HCT116 (cell line): ENCODE measurements around the gene DDX41. TPM values are rescaled to one million over a fixed set of nuclear protein-coding genes. Genes with fewer than 3 reads are reported as not detected.

ENCODE experiments used
- ATAC-seq: fragments of 200-7000 bp; cut with Tn5 transposase; 2 replicates; pipeline ENCODE4 v1.9.1; 2020; ENCODE audit warnings: mild to moderate bottlenecking, moderate library complexity
- BruUV-seq: library from RNA; stranded (reverse); fragments of 400-500 nt; replicated peaks from 2 replicates; lab custom pipeline; 2021; lab: Mats Ljungman, UMichigan
- CTCF ChIA-PET: fragments of 300-600 bp; sonication (Branson Sonifier 250); formaldehyde crosslinking; loops from one replicate; lab custom pipeline; 2021; ENCODE audit warnings: antibody characterized with exemption; lab: Charles Lee
- POLR2A ChIA-PET: fragments of 300-600, 350-600 bp; sonication (Branson Sonifier 250); formaldehyde crosslinking; loops from one replicate; lab custom pipeline; 2021; ENCODE audit warnings: antibody characterized with exemption; lab: Charles Lee
- RAD21 ChIA-PET, 2 experiments: fragments of 300-600 bp; sonication (Branson Sonifier 250); formaldehyde crosslinking; loops; one replicate each; lab custom pipeline; 2023; ENCODE audit warnings: low total read pairs in 2 of 2; ENCODE audit not compliant: uncharacterized antibody in 2 of 2, unreplicated experiment in 2 of 2, low non-redundant PET in 1 of 2; lab: Charles Lee
- DNase-seq: peaks from one replicate; pipeline ENCODE4 v3.0.0-alpha.2; 2010; ENCODE audit warnings: low read depth, low spot score
- H2AFZ ChIP-seq: fragments of 200-600 bp; shearing (Covaris generic), sonication (generic); 2 replicates; pipeline ENCODE4 v1.6.1; 2017; ENCODE audit warnings: low read depth, mixed run types, mixed read lengths, antibody characterized with exemption, low read length; ENCODE audit not compliant: poor library complexity, severe bottlenecking
- H3K27ac ChIP-seq: 2 replicates; pipeline ENCODE4 v1.5.1; 2012; ENCODE audit warnings: low read depth, low read length
- H3K27me3 ChIP-seq: fragments of 200-600 bp; sonication (generic); 2 replicates; pipeline ENCODE4 v1.6.1; 2016; ENCODE audit warnings: mixed run types, low read length, mixed read lengths; ENCODE audit not compliant: insufficient read depth
- H3K36me3 ChIP-seq, 2 experiments: fragments of 200-500 bp in 1 of 2; fragments of 200-600 bp in 1 of 2; sonication (Bioruptor generic) in 1 of 2; sonication (generic) in 1 of 2; 2 replicates each; pipeline versions ENCODE4 v1.5.1 to v1.6.1; 2014 to 2016; ENCODE audit warnings: low read length in 2 of 2, inconsistent platforms in 1 of 2, mixed read lengths in 1 of 2, mixed run types in 1 of 2; ENCODE audit not compliant: insufficient read depth in 2 of 2, control insufficient read depth in 1 of 2
- H3K4me1 ChIP-seq, 2 experiments: fragments of 200-600 bp in 1 of 2; sonication (generic) in 1 of 2; 2 replicates each; pipeline versions ENCODE4 v1.5.1 to v1.6.1; 2012 to 2017; ENCODE audit warnings: low read length in 2 of 2, inconsistent platforms in 1 of 2, mild to moderate bottlenecking in 1 of 2, mixed read lengths in 1 of 2, mixed run types in 1 of 2, moderate library complexity in 1 of 2; ENCODE audit not compliant: insufficient read depth in 2 of 2, control insufficient read depth in 1 of 2
- H3K4me2 ChIP-seq: fragments of 200-600 bp; sonication (generic); 2 replicates; pipeline ENCODE4 v1.6.1; 2017; ENCODE audit warnings: mixed run types, low read length, mixed read lengths
- H3K4me3 ChIP-seq, 2 experiments: fragments of 200-600 bp in 1 of 2; sonication (generic) in 1 of 2; replicated peaks in 1 of 2; 2 replicates each; pipeline ENCODE4 v1.5.1; 2011 to 2016; ENCODE audit warnings: low read length in 2 of 2, control low read depth in 1 of 2, low read depth in 1 of 2, mild to moderate bottlenecking in 1 of 2, mixed read lengths in 1 of 2, mixed run types in 1 of 2
- H3K79me2 ChIP-seq: fragments of 200-600 bp; sonication (generic); 2 replicates; pipeline ENCODE4 v1.6.1; 2017; ENCODE audit warnings: mild to moderate bottlenecking, mixed run types, low read length, moderate library complexity, mixed read lengths; ENCODE audit not compliant: insufficient read depth
- H3K9ac ChIP-seq: fragments of 200-600 bp; sonication (generic); 2 replicates; pipeline ENCODE4 v1.6.1; 2016; ENCODE audit warnings: low read length, mixed read lengths
- H3K9me2 ChIP-seq: fragments of 200-600 bp; sonication (generic), shearing (Covaris generic); 2 replicates; pipeline ENCODE4 v1.6.1; 2017; ENCODE audit warnings: mixed run types, mild to moderate bottlenecking, moderate library complexity; ENCODE audit not compliant: insufficient read depth
- H3K9me3 ChIP-seq, 2 experiments: fragments of 200-500 bp in 1 of 2; fragments of 200-600 bp in 1 of 2; sonication (Bioruptor generic) in 1 of 2; sonication (generic) in 1 of 2; 2 replicates each; pipeline ENCODE4 v1.6.1; 2014 to 2017; ENCODE audit warnings: low read length in 2 of 2, mixed read lengths in 2 of 2, inconsistent platforms in 1 of 2, low read depth in 1 of 2, mild to moderate bottlenecking in 1 of 2, mixed run types in 1 of 2, moderate library complexity in 1 of 2; ENCODE audit not compliant: control insufficient read depth in 1 of 2, insufficient read depth in 1 of 2
- H4K20me1 ChIP-seq: fragments of 200-600 bp; sonication (generic), shearing (Covaris generic); 2 replicates; pipeline ENCODE4 v1.6.1; 2017; ENCODE audit warnings: mixed run types, mild to moderate bottlenecking, moderate library complexity; ENCODE audit not compliant: insufficient read depth
- CBX3 ChIP-seq: IDR thresholded peaks from 2 replicates; pipeline ENCODE4 v1.6.1; 2012; ENCODE audit warnings: low read depth
- FOSL1 ChIP-seq: IDR thresholded peaks from 2 replicates; pipeline ENCODE4 v1.6.1; 2012; ENCODE audit warnings: low read depth
- POLR2A ChIP-seq: IDR thresholded peaks from 2 replicates; pipeline ENCODE4 v1.7.0; 2011; ENCODE audit warnings: borderline replicate concordance; ENCODE audit not compliant: insufficient read depth, insufficient read length; ENCODE audit errors: extremely low read depth
- RAD21 ChIP-seq: IDR thresholded peaks from 2 replicates; pipeline ENCODE4 v1.6.1; 2012; ENCODE audit warnings: low read depth, mild to moderate bottlenecking
- REST ChIP-seq: IDR thresholded peaks from 2 replicates; pipeline ENCODE4 v1.6.1; 2012; ENCODE audit warnings: low read depth
- ZFX ChIP-seq: fragments of 450-650 bp; IDR thresholded peaks from 2 replicates; pipeline ENCODE4 v1.6.1; 2017
- intact Hi-C: fragments of 100-400 bp; cut with micrococcal nuclease; formaldehyde crosslinking; loops from 2 replicates; pipeline ENCODE4 v1.10.0; 2022
- total RNA-seq: library from RNA; stranded (reverse); gene quantifications from one replicate; pipeline ENCODE4 v1.2.1, GENCODE V29; 2021; ENCODE audit not compliant: unreplicated experiment
- TF ChIP-seq, protein P1 (sequence below): IDR thresholded peaks from 2 replicates; pipeline ENCODE4 v1.6.1; 2012

The DDX41 gene
- total RNA-seq, 1 experiment from 2014 or later, result 141 TPM

DNA sequence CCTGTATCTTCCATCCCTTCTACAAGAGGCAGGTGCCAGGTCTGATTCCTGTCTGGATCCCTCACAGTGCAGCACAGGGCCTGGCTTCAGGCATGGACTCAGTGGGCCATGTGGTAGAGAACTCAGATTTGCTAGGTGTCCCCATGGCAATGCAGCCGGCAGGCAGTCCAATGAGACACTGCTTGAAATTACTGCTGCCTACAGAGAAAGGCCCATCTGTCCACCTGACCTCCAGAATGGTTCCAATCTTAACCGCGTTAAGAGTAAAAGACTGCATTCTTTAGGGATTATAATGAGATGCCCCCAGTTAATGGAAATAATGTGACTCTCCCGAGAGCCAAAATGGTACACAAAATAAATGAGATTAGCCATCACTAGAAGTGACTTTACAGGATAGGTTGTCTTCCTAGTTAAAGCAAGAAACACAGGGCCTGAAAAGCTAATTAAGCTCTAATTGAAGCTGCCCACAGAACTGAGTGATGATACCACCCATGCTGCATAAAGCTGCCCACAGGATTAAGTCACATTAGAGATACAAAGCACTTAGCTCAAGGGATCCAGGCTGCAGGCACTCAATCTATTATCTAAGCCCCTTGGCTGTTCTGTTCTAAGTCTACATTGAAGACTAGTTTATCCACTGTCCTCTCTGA lies 26.2 kb upstream of the DDX41 start:
- H3K27ac ChIP-seq, result no peak overlapping the region
- RAD21 ChIA-PET, result no interaction called here
- H2AFZ ChIP-seq, result no peak overlapping the region
- DNase-seq (no peak), ATAC-seq (no peak)
- H3K4me1 ChIP-seq, result 0 out of 4 replicates have a peak, but pooled peaks cover 0 to 6% of the 10 kb centered on the region in 2 experiments
- BruUV-seq, result no TSS peak
- intact Hi-C loops, result no loop called here
- H3K36me3 ChIP-seq, result peaks cover 3 to 9% of the 10 kb centered on the region in 2 experiments; a peak in 2 of 4 replicates
- H3K79me2 ChIP-seq, result peaks cover 57% of the 10 kb centered on the region
- CTCF ChIA-PET, result no interaction called here
- H3K4me2 ChIP-seq, result no peak overlapping the region
- H3K27me3 ChIP-seq, result no peaks in the 10 kb centered on the region
- no peaks in the 10 kb centered on the region for H3K9me2 ChIP-seq
- POLR2A ChIA-PET, result no interaction called here
- H4K20me1 ChIP-seq, result peaks cover 4% of the 10 kb centered on the region; the same call in 1 of the 2 replicates
- H3K9ac ChIP-seq, result no peak overlapping the region
- TF ChIP-seq FOSL1 (no peak), POLR2A (no peak), CBX3 (no peak), RAD21 (no peak), ZFX (no peak), REST (no peak)
- TF ChIP-seq, protein P1, sequence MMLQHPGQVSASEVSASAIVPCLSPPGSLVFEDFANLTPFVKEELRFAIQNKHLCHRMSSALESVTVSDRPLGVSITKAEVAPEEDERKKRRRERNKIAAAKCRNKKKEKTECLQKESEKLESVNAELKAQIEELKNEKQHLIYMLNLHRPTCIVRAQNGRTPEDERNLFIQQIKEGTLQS, result no peak
- no peaks in the 10 kb centered on the region for H3K9me3 ChIP-seq
- H3K4me3 ChIP-seq, result no peak overlapping the region
